Epithelial cell of esophagus (primary cell): ENCODE data around the gene UBE3C.
A peak's percentile ranks its signal among the peaks of the same experiment; 100 is the strongest.

Source experiments
- DNase-seq: peaks from one replicate; pipeline ENCODE4 v3.0.0; 2010; ENCODE audit warnings: low read depth
- H3K4me3 ChIP-seq: 2 replicates; pipeline ENCODE4 v1.5.1; 2011; ENCODE audit warnings: mild to moderate bottlenecking, low read length, control low read depth
- TF ChIP-seq, protein P1 (sequence below): IDR thresholded peaks from 2 replicates; pipeline ENCODE4 v1.5.1; 2011; ENCODE audit warnings: low read depth, mild to moderate bottlenecking, low read length, control low read depth, inconsistent platforms; ENCODE audit not compliant: insufficient read depth; ENCODE audit errors: missing control alignments

The UBE3C gene

DNA sequence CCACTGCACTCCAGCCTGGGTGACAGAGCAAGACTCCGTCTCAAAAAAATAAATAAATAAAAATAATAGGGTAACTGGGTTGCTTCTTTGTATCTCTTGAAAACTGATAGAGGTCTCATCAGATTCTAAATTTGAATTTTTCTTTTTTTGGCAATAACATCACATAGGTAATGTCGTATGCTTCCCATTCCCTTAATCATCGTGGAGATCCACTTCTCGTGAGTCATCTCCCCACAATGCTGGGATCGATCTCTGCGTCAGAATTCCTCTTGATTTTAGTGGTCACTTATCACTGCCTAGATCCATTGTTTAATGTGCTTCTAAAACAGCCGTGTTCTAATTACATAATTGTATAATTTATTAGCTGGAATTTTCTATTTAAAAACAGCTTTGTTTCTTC lies 127.5 kb downstream of the UBE3C start:
- no peak for DNase-seq
- TF ChIP-seq, protein P1, sequence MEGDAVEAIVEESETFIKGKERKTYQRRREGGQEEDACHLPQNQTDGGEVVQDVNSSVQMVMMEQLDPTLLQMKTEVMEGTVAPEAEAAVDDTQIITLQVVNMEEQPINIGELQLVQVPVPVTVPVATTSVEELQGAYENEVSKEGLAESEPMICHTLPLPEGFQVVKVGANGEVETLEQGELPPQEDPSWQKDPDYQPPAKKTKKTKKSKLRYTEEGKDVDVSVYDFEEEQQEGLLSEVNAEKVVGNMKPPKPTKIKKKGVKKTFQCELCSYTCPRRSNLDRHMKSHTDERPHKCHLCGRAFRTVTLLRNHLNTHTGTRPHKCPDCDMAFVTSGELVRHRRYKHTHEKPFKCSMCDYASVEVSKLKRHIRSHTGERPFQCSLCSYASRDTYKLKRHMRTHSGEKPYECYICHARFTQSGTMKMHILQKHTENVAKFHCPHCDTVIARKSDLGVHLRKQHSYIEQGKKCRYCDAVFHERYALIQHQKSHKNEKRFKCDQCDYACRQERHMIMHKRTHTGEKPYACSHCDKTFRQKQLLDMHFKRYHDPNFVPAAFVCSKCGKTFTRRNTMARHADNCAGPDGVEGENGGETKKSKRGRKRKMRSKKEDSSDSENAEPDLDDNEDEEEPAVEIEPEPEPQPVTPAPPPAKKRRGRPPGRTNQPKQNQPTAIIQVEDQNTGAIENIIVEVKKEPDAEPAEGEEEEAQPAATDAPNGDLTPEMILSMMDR: no peak
- H3K4me3 ChIP-seq: no peak overlapping the region

DNA sequence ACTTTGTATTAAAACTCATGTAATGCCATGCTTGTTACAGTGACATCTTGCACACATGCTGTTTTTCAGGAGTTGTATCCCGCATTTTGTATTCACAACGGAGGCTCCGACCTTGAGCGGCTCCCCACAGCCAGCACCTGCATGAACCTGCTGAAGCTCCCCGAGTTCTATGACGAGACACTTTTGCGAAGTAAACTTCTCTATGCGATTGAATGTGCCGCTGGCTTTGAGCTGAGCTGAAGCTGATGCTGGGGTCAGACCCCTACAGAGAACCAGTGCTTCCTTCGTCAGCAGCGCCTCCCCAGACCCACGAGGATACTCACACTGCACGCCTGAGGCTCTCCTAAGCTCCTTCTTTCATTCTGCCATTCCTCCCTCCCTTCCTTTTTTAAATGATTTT lies 128.8 kb downstream of the UBE3C start:
- no peak for DNase-seq
- TF ChIP-seq, protein P1: no peak
- no peak overlapping the region for H3K4me3 ChIP-seq

DNA sequence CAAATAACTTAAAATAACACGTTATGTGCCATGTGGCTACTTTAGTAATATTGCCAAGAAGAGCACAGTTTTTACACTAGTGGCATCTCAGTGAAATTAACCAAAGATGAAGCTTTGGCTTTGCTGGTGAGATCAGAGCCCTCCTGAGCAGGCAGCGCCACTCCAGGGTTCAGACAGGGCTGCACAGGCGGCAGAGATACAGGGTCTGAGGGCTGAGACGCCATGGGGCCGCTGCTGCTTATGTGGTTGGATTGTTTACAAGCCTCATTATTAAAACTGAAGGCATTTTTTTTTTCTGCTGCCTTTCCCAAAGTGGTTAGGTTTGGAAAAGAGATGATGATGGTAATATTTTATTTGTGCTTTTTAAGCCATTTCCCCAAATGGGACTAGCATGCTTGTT lies 129.2 kb downstream of the UBE3C start:
- TF ChIP-seq, protein P1: no peak

DNA sequence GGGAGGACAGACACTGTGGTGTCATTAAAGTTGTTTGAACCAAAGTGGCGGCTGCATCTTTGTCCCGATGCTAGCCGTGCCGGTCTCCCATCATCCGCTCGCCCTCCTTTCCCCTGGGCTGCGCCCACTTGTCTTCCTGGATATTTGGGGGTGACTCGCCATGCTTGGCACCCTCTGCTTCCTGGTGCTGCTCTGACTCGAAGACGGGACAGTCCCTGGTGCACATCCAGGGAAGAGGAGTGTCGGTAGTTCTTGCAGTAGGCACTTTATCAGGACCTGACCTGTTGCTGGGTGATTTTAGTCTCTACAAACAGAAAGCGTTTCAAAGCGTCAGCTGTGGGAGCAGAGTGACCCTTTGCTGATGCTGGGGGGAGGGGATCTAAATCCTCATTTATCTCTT lies 129.8 kb downstream of the UBE3C start:
- no peak overlapping the region for H3K4me3 ChIP-seq
- DNase-seq: peak; percentile 50
- TF ChIP-seq, protein P1: no peak

More for the DNA sequence above, 129.2 kb downstream of the UBE3C start:
- H3K4me3 ChIP-seq: no peak overlapping the region
- DNase-seq: no peak

DNA sequence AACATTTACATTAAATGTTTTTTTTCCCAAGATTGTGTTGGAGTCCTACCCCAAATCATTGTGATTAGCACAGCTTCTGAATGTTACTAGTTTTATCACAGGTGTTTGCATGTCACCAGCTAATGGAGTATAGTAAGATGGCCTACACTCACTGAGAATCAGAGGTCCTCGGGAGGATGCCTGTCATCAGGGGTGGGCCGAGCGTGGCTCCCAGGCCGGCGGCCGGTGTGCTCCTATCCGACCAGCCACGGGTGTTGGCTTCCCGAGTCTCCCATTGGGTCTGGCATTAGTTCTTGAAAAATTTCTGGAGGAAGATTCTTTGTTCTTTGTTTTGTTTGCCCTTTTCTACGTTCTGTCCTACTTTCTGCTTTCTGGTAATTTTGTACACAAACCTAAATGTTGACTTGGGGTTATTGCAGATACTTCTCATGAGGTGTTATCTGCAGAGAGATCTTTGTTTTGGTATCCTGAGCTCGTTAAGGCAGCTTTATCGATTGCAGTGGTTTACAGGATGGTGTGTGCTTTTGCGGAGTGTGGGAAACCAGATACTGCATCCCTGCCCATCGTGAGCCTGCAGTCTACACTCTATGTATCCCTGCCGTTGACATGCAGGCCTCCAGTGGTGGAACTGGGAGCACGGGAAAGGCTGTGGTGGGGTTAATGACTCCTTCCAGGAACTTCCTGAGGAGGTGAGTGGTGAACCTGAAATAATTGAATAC lies 130.8 kb downstream of the UBE3C start:
- H3K4me3 ChIP-seq: no peak overlapping the region
- TF ChIP-seq, protein P1: no peak
- no peak for DNase-seq

DNA sequence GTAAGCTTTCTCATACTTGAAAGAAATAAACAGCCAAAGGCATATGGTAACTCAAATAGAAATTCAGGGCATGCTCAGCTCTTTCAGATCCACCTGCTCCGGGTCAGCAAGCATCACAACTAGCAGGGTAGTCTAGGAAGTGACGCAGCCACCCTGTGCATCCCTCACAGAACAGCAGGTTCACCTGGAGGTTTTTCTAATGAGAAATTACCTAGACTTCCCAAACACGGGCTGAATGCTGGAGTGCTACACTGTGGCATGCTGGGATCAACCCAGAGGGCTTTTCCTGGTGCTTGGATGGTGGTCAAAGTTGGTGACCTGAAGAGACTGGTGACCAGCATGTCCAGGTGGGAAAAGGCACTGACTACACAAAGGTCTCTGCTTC lies 131.3 kb downstream of the UBE3C start:
- TF ChIP-seq, protein P1: no peak
- no peak overlapping the region for H3K4me3 ChIP-seq
- DNase-seq: no peak
